GM19239 (cell line): ENCODE data around the gene DAGLB.

Source experiments
- DNase-seq: peaks from one replicate; pipeline ENCODE4 v3.0.0; 2011; ENCODE audit warnings: low spot score; ENCODE audit not compliant: insufficient read length
- FAIRE-seq: peaks from 2 replicates; lab custom pipeline; 2011; peaks lifted over from hg19 to GRCh38; lab: Jason Lieb, UNC

DAGLB gene

DNA sequence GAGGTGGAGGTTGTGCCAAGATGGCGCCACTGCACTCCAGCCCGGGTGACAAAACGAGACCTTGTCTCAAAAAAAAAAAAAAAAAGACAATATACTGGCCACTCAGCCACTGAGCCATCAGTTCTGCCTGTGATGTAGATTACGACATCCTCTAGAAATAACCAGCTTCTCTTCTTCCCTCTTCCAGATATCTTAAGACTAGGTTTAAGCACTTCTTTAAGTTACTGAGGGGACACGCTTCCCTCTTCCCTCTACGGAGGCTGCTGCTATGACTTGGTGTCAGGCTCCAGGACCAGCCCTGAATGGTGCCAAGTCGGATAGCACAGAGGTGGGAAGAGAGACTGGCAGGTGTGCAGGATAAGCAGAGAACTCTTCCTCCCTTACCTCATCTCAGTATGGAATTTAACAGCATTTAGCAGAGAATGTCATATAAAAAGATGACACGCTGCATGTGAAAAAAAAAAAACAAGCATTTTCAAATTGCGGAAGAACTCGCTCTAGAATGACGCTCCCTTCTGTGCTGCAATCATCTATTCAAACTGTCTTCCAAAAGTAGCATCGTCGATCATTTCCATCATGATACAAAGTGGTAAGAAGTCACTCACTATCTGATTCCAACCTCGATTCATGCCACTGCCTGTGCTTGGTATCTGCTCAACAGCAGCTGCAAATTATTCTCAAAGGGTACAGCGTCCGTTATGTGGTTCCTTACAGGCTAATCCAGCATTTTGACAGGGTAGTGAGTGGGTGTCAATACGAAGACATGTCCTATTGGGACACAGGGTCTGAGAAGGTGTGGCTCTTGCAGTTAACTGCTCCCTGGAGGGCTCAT lies 13.8 kb downstream of the DAGLB start:
- FAIRE-seq (no peak), DNase-seq (no peak)

GRCh38 chr7:6432781-6433180 lies 15.0 kb downstream of the DAGLB start:
- FAIRE-seq (no peak), DNase-seq (no peak)

GRCh38 chr7:6430974-6431373 lies 16.8 kb downstream of the DAGLB start:
- DNase-seq (no peak), FAIRE-seq (no peak)

GRCh38 chr7:6430271-6430940 lies 17.3 kb downstream of the DAGLB start:
- FAIRE-seq, result no peak
- DNase-seq, result no peak

DNA sequence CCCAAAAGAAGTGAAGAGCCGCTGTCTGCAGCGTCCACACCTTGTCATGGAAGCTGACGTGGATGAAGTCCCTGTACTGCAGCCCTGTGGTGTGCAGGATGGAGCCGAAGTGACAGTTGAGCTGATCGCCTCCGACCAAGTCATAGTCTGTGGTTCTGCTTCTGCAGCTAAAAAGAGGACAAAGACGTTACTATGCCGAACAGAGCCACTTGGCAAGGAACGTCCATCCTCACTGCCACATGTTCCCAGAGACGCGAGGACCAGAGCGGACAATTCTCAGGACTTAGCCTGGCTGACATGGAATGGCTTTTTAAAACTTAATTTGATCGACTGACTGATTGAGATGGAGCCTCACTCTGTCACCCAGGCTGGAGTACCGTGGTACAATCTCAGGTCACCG lies 21.8 kb downstream of the DAGLB start:
- DNase-seq (no peak), FAIRE-seq (no peak)

DNA sequence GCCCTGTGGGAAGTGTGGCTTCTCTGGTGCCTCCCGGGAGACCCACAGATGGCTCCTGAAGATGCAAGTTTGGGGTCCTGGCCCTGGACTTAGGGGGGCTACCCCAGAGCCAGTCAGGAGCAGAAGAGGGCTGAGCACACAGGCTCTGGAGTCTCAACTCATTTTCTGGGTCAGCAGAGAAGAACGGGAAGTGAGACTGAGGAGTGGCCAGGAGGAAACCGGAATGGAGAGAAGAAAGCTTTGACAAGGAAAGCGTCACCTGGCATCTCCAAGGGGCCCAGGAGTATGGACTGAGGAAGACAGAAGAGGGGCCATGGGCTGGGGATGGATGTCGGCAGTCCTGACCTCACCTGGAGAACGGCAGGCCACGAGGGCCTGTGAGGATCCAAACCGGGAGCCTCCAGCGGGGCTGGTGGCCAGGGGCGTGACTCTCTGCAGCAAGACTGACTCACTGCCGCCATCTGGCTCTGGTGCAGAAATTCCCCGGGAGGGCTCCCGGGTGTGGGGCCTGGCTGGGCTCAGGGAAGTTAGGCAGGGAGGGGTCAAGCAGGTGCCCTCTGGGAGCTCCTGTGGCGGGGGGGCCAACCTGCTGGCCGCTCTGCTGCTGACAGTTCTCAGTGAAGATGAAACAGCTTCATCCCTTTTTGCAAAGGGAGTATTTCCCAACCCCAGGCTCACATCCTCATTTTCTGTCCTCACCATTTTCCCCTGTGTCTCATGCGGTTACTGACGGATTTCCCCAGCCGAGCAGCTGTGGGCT lies 23.6 kb downstream of the DAGLB start:
- FAIRE-seq (no peak), DNase-seq (no peak)

DNA sequence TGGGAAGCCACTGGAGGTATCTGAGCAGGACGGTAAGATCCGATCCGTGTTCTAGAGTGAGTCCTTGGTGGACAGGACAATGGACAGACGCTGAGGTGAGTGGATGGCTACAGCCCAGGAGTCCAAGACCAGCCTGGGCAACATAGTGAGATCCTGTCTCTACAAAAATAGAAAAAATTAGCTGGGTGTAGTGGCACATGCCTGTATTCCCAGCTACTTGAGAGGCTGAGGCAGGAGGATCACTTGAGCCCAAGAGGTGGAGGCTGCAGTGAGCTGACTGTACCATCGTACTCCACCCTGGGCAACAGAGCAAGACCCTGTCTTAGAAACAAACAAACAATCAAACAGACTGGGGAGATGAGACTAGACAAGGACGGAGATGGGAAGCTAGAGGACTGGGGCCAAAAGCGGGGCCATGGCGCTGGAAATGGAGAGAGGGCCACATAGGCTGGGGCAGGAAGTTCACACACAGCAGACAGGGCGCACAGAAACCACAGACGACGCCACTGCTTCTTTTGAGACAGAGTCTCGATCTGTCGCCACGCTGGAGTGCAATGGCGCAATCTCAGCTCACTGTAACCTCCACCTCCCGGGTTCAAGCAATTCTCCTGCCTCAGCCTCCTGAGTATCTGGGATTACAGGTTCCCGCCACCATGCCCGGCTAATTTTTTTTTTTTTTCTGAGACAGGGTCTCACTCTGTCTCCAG lies 24.7 kb downstream of the DAGLB start:
- DNase-seq (no peak), FAIRE-seq (no peak)

GRCh38 chr7:6422095-6422494 lies 25.7 kb downstream of the DAGLB start:
- FAIRE-seq, result no peak
- DNase-seq, result no peak

- FAIRE-seq (no peak), DNase-seq (no peak)
Observed at GRCh38 chr7:6420680-6421079, 27.1 kb downstream of the DAGLB start.

- DNase-seq (no peak), FAIRE-seq (no peak)
Observed at GRCh38 chr7:6419310-6419773, 28.4 kb downstream of the DAGLB start.

DNA sequence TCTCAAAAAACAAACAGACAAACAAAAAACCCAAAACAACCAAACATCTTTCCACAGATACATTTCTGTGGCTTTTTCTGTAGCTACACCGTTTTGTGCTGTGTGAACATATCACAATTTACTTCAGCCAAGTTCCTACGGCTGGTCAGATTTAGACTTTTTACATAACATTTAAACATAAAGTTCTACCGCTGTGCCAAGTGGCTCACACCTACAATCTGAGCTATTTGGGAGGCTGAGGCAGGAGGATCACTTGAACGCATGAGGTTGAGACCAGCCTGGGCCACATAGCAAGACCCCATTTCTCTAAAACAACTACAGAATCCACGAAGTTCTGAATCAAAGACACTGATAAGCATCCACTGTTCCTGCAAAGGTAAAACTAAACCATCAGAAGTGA lies 30.3 kb downstream of the DAGLB start:
- FAIRE-seq, result no peak
- no peak for DNase-seq

DNA sequence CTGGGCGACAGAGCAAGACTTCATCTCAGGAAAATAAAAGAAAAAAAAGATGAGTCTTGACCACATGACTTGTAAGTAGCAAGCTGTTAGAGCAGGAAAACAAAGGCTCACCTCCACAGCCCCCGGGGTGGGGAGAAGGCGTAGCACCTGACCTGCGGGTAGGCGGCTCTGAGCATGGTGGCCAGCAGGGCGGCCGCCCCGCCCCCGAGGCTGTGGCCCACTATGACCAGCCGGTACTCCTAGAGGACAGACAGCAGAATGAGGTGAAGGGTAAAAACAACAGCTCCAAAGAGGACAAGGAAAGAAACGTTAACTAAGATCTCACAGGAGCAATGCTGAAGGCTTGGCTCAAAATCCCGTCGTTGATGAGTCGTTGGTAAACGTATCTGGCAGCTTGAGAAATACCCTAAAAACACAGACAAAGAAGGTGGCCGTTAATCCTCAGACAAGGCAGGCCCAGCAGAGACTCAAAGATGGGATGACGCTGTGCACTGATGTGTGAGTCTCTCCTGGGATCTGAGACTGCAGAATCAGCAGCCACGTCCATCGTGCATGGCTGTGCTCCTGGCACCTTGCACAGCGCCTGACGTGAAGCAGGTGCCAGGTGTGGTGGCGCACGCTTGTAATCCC lies 31.1 kb downstream of the DAGLB start:
- no peak for DNase-seq
- FAIRE-seq, result no peak

DNA sequence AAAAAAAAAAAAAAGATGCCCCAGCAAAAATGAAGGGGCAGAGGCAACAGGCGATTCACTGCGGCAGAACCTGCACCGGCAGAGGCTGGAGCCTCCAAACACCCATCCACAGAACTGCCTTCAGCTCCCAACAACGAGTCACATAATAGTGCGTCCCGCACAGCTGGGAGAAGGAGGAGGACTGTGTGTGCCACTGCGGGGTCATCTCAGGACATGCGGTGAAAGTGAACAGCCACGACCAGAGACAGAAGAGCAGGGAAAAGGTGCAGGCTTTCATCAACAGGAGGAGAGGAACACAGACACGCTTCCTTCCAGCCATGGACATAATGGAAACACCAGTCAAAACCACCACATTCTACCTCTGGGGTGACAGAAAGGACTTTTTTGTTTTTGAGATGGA lies 34.1 kb downstream of the DAGLB start:
- FAIRE-seq (no peak), DNase-seq (no peak)

DNA sequence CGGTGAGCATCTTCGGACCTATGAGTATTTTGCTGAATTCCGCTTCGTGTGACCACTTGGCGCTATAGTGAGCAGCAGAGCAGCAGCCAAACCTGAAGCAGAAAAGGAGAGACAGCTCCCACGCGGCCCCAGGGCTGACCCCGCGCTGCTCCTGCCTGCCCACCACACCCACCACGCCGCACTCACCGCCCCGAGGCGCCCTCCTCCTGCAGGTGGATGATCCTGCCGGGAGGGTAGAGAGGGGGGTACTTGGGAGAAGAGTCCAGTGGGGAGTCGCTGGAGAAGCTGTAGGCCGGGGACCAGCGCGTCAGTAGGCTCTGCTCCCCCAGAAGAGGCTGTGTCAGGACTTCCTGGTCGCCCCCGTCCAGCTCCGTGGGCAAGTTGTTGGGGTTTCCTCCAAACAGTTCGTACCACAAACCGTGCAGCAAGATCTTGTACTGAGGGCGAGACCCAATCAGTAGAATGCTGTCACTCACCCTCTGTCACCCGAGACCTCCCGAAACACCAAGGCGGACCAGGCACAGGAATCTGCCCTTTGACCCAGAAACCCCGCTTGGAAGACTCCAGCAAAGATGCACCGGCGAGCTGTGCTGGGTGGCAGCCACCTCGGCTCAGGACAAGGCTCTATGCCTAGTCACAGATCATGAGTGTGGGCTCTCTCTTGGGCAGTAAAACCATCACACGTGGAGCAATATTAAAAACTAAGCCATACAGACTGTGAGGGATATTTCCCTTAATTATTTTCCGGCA lies 37.6 kb downstream of the DAGLB start:
- no peak for DNase-seq
- no peak for FAIRE-seq

GRCh38 chr7:6409091-6409490 lies 38.7 kb downstream of the DAGLB start:
- no peak for DNase-seq
- FAIRE-seq, result no peak

DNA sequence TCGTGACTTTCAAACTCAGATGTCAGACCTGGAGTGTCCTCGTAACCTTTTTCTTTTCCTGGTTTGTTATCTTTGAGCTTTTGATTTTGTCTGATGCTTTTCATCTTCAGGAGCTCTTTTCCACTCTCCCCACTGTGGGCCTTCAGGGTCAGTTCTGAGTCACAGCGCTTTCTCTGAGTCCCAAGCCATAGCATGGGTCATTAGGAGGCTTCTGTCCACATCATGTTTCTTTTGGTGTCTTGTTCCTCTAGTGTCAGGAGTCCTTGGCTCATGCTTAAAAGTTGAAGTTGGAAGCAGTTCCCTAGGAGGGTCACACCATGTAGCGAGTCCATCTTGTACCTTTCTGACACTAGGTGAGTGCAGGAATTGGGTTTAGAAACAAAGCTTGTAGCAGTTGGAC lies 40.3 kb downstream of the DAGLB start:
- no peak for DNase-seq
- no peak for FAIRE-seq

GRCh38 chr7:6406121-6406520 lies 41.6 kb downstream of the DAGLB start:
- FAIRE-seq, result no peak

DNA sequence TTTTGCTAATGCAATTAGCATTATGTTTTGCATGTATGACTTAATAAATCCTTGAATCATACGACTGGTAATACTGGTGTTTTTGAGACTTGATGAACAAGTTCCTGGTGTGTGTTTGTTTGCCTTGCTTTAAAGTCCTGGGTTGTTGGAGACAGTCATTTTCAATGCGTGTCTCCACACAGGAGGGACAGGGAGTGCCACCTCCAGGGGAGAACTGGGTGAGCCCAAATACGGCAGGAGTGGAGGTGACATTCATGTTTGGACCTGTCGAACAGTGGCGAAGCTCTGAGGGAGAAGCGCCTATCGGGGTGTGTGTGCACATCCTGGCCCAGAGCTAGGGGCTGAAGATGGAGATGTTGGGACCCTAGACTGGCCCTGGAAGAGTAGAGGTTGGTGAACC lies 43.8 kb downstream of the DAGLB start:
- DNase-seq, result no peak
- FAIRE-seq, result no peak

More at GRCh38 chr7:6406121-6406520, 41.6 kb downstream of the DAGLB start:
- DNase-seq, result no peak

GRCh38 chr7:6402741-6403140 lies 45.0 kb downstream of the DAGLB start:
- no peak for FAIRE-seq

More at GRCh38 chr7:6402741-6403140, 45.0 kb downstream of the DAGLB start:
- DNase-seq, result no peak
